IPS-NIHi11 (cell line): ENCODE measurements around the gene RNF13.
A peak's percentile ranks its signal among the peaks of the same experiment; 100 is the strongest.
"Not testable (repeated sequence)": the region's sequence is repeated elsewhere in the genome, so short reads cannot be mapped to it uniquely, and the experiment has no call there.

Experiments
- DNase-seq: peaks from one replicate; pipeline ENCODE4 v3.0.0; 2012; ENCODE audit warnings: mixed read lengths, low spot score

RNF13 gene

DNA sequence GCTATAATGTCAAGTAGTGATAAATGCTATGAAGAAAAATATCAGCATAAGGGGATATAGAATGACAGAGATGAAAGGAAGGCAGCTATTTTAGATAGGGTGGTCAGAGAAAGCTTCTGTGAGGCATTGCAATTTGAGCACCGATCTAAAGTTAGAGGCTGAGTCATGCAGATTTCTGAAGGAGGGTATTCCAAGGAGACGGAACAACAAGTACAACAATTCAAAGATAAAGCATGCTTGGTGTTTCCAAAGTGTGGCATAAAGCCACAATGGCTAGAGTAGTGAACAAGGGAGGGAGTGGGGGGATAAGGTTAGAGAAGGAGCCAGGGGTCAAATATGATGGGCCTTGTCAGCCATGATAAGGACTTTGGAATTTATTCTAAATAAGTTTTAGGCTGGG, 85.8 kb downstream of the RNF13 start:
- no peak for DNase-seq

DNA sequence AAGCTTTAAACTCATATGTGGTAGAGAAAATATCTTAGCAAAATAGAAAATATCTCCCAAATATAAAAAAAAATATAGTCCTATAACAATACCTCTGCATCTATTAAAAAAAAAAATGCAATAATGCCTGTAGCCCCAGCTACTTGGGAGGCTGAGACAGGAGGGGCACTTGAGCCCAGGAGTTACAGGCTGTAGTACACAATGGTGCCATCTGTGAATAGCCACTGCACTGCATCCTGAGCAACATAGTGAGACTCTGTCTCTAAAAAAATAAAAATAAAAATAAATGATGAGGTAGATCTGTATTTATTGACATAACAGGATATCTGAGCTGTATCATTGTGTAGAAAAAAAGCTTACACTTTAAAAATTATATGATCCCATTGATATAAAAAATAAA, 87.3 kb downstream of the RNF13 start:
- DNase-seq, result no peak

DNA sequence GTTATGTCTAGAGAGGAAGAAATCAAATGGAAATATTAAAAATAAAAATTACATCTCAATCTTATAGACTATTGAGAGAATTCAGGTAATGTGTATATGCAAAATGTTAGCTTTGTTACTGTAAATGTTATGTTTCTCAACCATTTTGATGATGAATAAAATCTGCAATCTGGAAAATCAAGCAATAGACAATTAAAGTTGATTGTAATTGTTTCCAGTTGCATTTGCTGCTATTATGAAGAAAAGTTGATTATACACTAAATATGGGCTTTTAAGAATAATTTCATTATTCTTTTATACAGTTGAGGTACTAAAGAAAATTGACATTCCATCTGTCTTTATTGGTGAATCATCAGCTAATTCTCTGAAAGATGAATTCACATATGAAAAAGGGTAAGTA, 88.8 kb downstream of the RNF13 start:
- DNase-seq, result no peak

DNA sequence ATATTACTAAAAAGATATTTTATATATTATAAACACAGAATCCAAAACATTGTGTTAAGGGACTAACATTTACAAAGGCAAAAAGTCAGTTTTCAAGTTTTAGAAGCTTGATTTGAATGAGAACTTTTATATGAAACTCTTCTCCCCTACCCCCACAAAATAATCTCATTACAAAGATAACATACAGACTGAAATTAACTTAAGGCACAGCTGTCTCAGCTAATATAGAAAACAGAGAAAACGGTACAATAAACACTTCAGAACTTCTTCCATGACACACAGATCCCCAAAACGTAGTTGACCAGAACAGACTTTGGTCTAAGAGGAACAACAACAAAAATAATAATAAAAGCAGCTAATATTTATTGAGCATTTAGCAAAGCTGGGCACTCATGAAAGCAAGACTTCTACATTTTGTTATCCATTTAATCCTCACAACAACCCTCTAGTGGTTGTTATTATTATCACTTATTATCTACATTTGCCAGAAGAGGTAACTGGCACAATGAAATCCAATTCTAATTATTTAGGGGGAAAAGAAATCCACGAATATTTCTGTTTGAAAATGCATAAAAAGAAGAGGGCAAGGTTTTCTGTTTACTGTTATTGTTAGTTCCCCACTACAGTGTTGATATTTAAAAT, 89.6 kb downstream of the RNF13 start:
- DNase-seq, result no peak

DNA sequence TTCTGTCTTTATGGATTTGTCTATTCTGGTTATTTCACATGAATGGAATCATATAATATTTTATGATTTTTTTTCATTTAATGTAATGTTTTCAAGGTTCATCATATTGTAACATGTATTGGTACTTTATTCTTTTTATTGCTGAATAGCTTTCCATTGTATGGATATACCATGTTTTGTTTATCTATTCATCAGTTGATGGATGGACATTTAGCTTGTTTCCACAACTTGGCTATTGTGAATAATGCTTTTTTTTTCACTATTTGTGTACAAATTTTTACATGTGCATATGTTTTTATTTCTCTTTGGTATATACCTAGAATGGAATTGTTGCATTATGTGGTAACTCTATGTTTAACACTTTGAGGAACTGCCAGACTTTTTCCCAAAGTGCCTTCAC, 93.0 kb downstream of the RNF13 start:
- DNase-seq, result no peak

DNA sequence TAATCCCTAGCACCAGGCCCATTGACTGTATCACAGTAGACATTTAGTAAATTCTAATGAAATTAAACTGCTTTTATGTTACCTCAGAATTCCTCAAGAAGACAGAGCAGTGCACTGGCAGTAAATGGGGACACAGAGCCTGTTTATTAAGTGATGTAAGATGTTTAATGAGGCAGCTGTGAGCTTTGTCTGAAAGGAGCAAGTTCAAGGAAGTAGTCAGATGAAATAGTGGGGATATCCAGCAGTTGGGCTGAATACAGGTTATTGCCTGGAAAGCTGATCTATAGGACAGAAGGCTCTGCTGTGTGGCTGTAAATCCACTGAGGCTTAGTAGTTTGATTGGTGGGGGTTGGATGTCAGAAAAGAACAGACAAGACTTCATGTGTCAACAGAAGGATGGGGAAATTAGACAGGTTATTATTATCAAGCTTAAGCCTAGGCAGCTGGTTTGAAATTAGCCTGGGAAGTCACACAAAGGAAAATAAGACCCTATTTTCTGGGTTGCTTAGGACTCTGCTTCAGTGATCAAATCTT, 95.5 kb downstream of the RNF13 start:
- no peak for DNase-seq

DNA sequence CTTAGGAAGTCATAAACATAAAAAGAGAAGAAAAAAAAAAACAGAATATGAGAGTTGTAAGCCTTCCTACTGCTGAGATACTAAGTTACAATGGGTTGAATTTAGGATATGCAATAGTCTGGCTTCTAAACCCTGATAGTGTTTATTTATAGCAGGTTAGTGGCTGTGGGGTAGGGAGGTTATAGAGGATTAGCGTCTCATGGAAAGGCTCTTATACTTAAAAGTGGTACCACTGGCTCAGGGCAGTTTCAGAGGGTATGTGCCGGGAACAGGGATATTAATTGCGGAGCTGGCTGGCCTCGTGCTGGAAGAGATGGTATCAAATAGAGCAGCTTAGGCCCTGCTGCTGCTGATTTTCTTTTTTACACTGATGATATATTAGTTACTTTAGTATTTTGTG, 96.9 kb downstream of the RNF13 start:
- no peak for DNase-seq

DNA sequence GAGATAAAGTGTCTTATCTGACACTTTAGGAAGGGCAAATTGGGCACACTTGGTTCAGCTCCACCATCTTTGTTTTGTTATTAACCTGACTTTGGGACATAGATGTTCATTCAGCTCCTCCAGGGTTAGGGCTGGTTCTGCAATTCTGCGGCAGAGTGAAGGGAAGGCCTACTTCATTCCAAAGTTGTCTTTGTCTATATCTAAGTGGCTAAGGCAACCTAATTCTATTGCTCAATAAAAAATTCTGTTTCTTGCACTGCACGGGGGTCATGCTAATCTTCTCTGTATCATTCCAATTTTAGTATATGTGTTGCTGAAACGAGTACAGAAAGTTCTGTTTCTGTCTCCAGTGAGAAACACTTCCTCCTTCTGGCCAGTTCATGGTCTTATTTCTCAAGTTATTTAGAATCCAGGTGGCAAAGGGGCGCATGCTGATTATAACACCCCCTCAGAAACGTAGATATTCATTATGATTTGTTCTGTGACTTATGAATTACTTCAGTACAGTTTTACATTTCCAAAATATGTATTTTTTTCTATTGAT, 104.2 kb downstream of the RNF13 start:
- DNase-seq, result no peak

DNA sequence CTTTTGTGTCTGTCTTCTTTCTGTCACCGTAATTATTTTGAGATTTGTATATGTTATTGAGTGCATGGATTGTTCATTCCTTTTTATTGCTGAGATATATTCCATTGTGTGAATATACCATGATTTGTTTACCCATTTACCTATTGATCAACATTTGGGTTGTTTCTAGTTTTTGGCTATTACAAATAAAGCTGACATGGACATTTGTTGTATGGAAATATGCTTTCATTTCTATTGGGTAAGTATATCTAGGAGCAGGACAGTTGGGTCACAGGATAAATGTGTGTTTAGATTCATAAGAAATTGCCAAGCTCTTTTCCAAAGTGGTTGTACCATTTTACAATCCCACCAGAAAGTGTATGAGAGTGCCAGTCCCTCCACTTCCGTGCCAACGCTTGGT, 106.5 kb downstream of the RNF13 start:
- DNase-seq, result no peak

DNA sequence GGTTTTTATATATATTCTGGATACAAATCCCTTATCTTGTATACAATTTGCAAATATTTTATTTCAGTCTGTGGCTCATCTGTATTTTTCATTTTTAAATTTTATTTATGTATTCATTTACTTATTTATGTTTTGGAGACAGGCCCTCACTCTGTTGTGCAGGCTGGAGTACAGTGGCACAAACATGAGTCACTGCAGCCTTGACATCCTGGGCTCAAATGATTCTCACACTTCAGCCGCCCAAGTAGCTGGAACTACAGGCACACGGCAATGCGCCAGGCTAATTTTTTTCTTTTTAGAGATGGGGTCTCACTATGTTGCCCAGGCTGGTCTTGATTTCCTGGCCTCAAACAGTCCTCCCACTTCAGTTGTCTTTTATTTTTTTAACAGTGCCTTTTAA, 107.1 kb downstream of the RNF13 start:
- DNase-seq, result no peak

DNA sequence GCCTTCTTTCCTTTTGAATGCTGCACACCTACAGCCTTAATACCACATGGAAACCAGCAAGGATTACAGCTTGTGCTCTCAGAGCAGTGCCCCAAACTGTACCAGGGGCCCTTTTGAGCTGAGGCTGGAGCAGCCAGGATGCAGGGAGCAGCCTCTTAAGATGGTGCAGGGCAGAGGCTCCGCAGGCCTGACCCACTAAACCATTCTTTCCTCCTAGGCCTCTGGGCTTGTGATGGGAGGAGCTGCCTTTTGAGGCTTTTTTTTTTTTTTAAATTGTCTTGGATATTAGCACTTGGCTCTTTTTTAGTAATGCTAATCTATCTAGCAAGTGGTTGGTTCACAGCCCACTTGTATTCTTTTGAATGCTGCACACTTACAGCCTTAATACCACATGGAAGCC, 120.0 kb downstream of the RNF13 start:
- DNase-seq, result no peak

DNA sequence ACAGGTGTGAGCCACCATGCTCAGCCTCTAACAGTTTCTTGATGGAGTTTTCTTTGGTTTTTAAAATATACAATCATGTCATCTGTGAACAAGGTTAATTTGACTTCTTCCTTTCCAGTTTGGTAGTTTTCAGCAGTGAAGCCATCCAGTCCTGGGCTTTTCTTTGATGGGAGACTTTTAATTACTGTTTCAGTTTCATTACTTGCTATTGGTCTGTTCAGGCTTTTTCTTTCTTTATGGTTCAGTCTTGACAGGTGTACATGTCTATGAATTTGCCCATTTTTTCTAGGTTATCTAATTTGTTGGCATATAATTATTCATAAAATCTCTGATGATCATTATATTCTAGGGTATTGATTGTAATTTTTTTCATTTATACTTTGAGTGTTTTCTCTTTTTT, 120.8 kb downstream of the RNF13 start:
- DNase-seq, result no peak

DNA sequence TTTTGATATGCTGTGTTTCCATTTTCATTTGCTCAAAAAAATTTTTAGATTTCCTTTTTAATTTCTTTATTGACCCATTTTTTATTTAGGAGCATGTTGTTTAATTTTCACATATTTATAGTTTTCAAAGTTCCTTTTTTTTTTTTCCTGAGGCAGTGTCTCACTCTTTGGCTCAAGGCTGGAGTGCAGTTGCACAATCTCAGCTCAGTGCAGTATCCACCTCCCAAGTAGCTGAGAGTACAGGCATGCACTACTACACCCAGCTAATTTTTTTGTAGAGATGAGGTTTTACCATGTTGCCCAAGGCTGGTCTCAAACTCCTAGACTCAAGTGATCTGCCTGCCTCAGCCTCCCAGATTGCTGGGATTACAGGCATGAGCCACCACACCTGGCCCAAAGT, 121.5 kb downstream of the RNF13 start:
- DNase-seq, result no peak

DNA sequence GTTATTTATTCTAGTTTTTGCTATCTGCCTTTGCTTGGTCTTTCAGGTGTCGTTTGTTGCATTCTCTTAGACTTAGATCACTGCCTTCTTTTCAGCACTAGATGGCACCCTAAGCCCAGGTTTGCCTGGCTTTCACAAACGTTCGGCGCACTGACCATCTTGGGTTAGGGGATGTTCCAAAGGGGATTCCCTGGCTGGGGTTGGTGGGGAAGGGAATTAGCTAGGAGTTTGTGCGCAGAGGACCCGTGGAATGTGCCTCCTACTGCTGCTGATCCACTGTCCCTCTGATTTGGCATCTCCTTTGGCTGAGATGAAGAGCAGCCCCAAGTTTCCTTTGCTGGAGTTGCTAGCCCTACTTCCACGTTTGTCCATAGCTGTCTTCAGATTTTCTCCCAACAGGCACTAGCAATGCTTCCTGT, 123.8 kb downstream of the RNF13 start:
- peak; percentile 76 for DNase-seq

DNA sequence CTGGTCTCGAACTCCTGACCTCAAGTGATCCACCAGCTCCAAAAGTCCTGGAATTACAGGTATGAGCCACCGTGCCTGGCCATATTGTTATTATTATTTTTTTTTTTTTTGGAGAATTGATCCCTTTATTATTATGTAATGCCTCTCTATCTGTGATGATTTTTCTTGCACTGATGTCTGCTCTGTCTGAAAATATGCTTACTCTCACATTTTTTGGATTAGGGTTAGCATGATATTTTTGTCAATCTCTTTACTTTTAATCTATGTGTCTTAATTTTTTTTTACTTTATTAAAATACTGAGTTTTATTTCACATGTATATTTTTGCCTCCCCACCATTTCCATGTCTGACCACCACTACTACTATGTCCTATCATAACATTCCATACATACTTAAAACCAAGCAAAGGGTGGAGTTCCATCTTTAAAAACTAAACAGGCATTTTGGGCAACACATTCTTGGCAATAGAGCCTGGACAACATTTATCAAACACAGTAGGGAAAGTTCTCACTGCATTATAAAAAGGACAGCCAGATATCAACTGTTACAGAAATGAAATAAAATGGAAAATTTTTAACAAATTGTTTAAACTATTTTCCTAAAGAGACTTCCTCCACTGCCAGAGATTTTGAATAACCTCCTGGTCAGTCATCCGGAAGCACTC, 125.5 kb downstream of the RNF13 start:
- DNase-seq, result not testable (repeated sequence)

DNA sequence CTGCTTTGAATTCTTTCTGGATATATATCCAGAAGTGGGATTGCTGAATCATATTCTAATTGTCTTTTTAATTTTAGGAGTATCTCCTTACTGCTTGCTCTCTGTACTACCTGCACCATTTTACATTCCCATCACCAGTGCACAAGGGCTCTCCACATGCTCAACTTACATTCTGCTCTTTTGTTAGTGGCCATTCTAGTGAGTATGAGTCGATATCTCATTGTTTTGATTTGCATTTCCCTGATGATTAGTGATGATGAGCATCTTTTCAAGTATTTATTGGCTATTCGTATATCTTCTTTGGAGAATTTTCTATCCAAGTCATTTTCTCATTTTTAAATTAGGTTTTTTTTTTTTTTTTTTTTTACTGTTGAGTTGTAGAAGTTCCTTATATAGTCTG, 128.2 kb downstream of the RNF13 start:
- no peak for DNase-seq

DNA sequence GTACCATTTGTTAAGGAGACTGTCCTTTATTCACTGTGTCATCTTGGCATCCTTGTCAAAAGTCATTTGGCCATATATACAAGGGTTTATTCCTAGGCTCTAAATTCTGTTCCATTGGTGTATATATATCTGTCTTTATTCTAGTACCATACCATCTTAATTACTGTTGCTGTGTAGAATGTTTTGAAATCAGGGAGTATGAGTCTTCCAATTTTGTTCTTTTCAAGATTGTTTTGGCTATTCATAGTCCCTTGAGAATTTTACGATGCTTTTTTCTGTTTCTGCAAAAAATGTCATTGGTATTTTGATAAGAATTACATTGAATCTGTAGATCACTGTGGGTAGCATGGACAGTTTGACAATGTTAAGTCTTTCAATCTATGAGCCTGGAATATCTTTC, 128.9 kb downstream of the RNF13 start:
- no peak for DNase-seq

DNA sequence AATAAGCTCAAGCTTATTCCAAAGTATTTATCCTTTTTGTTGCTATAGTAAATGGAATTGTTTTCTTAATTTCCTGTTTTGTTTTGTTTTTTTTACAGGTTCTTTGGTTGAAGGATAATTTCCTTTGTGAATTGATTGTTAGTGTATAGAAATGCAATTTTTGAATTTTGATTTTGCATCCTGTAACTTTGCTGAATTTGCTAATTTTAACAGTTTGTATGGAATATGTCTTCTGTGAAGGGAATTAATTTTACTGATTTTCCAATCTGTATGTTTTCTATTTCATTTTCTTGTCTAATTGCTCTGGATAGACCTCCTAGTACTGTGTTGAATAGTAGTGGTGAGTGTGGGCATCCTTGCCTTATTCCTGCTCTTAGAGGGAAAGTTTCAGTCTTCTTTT, 129.4 kb downstream of the RNF13 start:
- no peak for DNase-seq

DNA sequence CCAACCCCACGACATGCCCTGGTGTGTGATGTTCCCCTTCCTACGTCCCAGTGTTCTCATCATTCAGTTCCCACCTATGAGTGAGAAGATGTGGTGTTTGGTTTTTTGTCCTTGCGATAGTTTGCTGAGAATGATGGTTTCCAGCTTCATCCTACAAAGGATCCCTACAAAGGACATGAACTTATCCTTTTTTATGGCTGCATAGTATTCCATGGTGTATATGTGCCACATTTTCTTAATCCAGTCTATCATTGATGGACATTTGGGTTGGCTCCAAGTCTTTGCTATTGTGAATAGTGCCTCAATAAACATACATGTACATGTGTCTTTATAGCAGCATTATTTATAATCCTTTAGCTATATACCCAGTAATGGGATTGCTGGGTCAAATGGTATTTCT, 131.0 kb downstream of the RNF13 start:
- not testable (repeated sequence) for DNase-seq

DNA sequence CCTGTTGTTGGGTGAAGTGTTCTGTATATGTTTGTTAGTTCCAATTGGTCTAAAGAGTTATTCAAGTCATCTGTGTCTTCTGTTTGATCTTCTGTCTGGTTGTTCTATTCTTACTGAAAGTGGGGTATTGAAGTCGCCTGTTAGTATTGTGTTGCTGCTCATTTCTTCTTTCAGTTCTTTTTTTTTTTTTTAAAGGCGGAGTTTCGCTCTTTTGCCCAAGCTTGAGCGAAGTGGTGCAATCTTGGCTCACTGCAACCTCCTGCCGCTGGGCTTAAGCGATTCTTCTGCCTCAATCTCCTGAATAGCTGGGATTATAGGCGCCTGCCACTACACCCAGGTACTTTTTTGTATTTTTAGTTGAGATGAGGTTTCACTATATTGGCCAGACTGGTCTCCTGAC, 134.2 kb downstream of the RNF13 start:
- no peak for DNase-seq

DNA sequence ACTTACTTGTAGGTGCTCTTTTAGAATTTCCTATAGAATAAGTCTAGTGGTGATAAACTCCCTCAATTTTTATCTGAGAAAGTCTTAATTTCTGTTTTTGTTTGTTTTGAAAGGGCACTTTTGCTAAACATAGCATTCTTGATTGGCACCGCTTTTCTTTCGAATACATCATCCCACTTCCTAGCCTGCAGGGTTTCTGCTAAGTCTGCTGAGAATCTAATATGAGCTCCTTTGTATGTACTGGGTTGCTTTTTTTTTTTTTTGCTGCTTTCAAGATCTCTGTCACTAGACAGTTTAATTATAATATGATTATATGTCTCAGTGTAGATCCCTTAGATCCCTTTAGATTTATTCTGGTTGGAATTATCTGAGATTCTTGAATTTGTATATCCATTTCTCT, 136.2 kb downstream of the RNF13 start:
- DNase-seq, result no peak

DNA sequence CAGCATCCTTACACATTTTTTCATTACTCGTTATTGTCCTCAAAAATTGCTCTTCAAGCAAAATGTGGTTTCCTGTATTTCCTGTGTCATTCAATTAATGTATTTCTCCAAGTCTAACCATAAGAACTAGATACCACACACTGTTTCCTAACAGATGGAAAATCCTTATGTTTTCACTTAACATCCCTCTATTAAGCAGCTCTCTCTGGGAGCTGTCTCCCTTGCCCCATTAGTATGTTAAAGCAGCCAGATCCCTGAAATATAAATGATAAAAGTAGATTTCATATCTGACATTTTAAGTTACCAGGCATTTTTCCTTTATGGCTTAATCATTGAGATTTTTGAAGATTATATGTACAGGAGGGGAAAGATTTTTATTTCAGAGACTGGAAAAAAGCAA, 141.8 kb downstream of the RNF13 start:
- no peak for DNase-seq

DNA sequence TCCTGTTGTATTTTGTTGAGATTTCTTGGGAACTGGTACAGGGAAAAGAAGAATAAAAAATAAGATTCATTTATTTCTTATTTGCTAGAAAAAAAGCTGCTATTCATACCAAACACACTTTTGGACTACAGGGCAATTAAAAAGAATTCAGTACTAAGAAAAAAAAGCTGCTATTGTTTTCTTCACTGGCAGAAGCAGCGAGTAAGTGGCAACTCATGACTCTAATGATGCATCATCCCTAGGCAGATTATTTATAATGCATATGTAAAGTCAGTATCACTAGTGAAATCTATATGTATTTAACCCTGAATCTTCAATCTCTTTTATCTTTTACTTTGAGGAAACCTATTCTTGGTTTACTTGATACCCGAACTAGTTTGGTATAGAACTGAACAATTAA, 142.4 kb downstream of the RNF13 start:
- DNase-seq, result no peak
